ENCODE results near the gene AGR2.
"Not testable (repeated sequence)": the region's sequence is repeated elsewhere in the genome, so short reads cannot be mapped to it uniquely, and the experiment has no call there.

Gene AGR2

GRCh38 chr7:16773326-16773725, 31.5 kb downstream of the AGR2 start:
- DNase-seq, result no peak

GRCh38 chr7:16770657-16771329, 34.0 kb downstream of the AGR2 start:
- no peak for DNase-seq

GRCh38 chr7:16769994-16770393, 34.8 kb downstream of the AGR2 start:
- not testable (repeated sequence) for DNase-seq

- no peak for DNase-seq
Measured at GRCh38 chr7:16765436-16765859, 39.4 kb downstream of the AGR2 start.

GRCh38 chr7:16764942-16765341, 39.9 kb downstream of the AGR2 start:
- no peak for DNase-seq

GRCh38 chr7:16762177-16762576, 42.6 kb downstream of the AGR2 start:
- no peak for DNase-seq

GRCh38 chr7:16759840-16760239, 45.0 kb downstream of the AGR2 start:
- no peak for DNase-seq

GRCh38 chr7:16758631-16759611, 45.9 kb downstream of the AGR2 start:
- no peak for DNase-seq

GRCh38 chr7:16758036-16758435, 46.8 kb downstream of the AGR2 start:
- no peak for DNase-seq

GRCh38 chr7:16755397-16755796, 49.4 kb downstream of the AGR2 start:
- no peak for DNase-seq

GRCh38 chr7:16754856-16755317, 49.9 kb downstream of the AGR2 start:
- DNase-seq, result no peak

- DNase-seq, result peak in 1 of 6 experiments; percentile 4
Measured at GRCh38 chr7:16753932-16754855, 50.6 kb downstream of the AGR2 start.

- DNase-seq, result peak in 5 of 6 experiments; percentile 1 to 38 (median 14)
Measured at GRCh38 chr7:16753102-16753931, 51.5 kb downstream of the AGR2 start, which contains the start of gene TSPAN13. TSS of gene TSPAN13 (plus strand) at chr7:16753755. CDS start at chr7:16753968, 213 bp downstream.

GRCh38 chr7:16747102-16747501, 57.7 kb downstream of the AGR2 start:
- DNase-seq, result no peak

- DNase-seq, result no peak
Measured at GRCh38 chr7:16745645-16746044, 59.2 kb downstream of the AGR2 start.

- no peak for DNase-seq
Measured at GRCh38 chr7:16744518-16745250, 60.1 kb downstream of the AGR2 start.

GRCh38 chr7:16743236-16743635, 61.6 kb downstream of the AGR2 start:
- no peak for DNase-seq

- no peak for DNase-seq
Measured at GRCh38 chr7:16742547-16742946, 62.3 kb downstream of the AGR2 start.

Data from stimulated activated naive CD4-positive, alpha-beta T cell (primary cell).